K562 (cell line): Measurements from ENCODE around the gene PMPCB. TPM values are rescaled to one million over a fixed set of nuclear protein-coding genes. Genes with fewer than 3 reads are reported as not detected.
A peak's percentile ranks its signal among the peaks of the same experiment; 100 is the strongest.

Experiments
- CBFA2T2 ChIP-seq: fragments of 450-650 bp; conservative IDR thresholded peaks from 2 replicates; pipeline ENCODE4 v1.6.1; 2017; ENCODE audit warnings: mild to moderate bottlenecking
- CBX2 ChIP-seq: fragments of 200-600 bp; sonication (generic); IDR thresholded peaks from one replicate; pipeline ENCODE4 v1.6.1; 2012; ENCODE audit warnings: mild to moderate bottlenecking, low read length, inconsistent platforms; ENCODE audit not compliant: insufficient read depth, poor library complexity, severe bottlenecking
- CREM ChIP-seq: IDR thresholded peaks from 2 replicates; pipeline ENCODE4 v1.6.1; 2014; ENCODE audit warnings: antibody characterized with exemption, low read depth
- HDGF ChIP-seq: fragments of 450-650 bp; IDR thresholded peaks from 2 replicates; pipeline ENCODE4 v1.6.1; 2016
- PTRF ChIP-seq: fragments of 450-650 bp; IDR thresholded peaks from 2 replicates; pipeline ENCODE4 v1.6.1; 2016; ENCODE audit warnings: mild to moderate bottlenecking, missing genetic modification characterization, missing compliant biosample characterization
- SAP30 ChIP-seq: fragments of 200-600 bp; sonication (generic); IDR thresholded peaks from 2 replicates; pipeline ENCODE4 v1.6.1; 2012; ENCODE audit warnings: borderline replicate concordance, low read depth, mild to moderate bottlenecking, moderate library complexity, low read length, control low read depth, inconsistent platforms; ENCODE audit not compliant: insufficient read depth, poor library complexity, severe bottlenecking
- TAF1 ChIP-seq: IDR thresholded peaks from 2 replicates; pipeline ENCODE4 v1.6.1; 2011; ENCODE audit warnings: mild to moderate bottlenecking, low read length, moderate library complexity; ENCODE audit not compliant: insufficient read depth, control insufficient read depth, severe bottlenecking; ENCODE audit errors: extremely low read depth
- ZBED1 ChIP-seq: IDR thresholded peaks from 2 replicates; pipeline ENCODE4 v1.6.1; 2014
- ZNF165 ChIP-seq: fragments of 250-450 bp; sonication (Bioruptor Pico); IDR thresholded peaks from 2 replicates; pipeline ENCODE4 v1.4.0; 2020; ENCODE audit warnings: borderline replicate concordance
- polyA plus RNA-seq, 8 experiments: library from polyadenylated mRNA; depleted of rRNA in 4 of 8; stranded (reverse) in 5 of 8; unstranded in 3 of 8; fragments of >200 nt; fragmentation: Nextera tagmentation in 2 of 8; fragmentation: Illumina TruSeq in 1 of 8; extraction: Ambion mirVana in 2 of 8; extraction: Trizol in 1 of 8; gene quantifications; 2 replicates each; pipeline versions ENCODE4 v1.2.1 to v1.2.3, GENCODE V29; 2011 to 2014; ENCODE audit warnings: inconsistent platforms in 1 of 8, missing spikeins in 1 of 8
- total RNA-seq, 7 experiments: library from RNA; depleted of rRNA in 6 of 7; stranded (reverse); fragments of >200 nt in 6 of 7; fragmentation: Illumina TruSeq in 2 of 7; extraction: Trizol in 2 of 7; gene quantifications; 2 replicates each; pipeline versions ENCODE4 v1.2.1 to v1.2.3, GENCODE V29; 2011 to 2021; ENCODE audit warnings: low replicate concordance in 1 of 7
- TF ChIP-seq, protein P1 (sequence below): fragments of 250-450 bp; sonication (Bioruptor Pico); IDR thresholded peaks from 2 replicates; pipeline ENCODE4 v1.8.0; 2021; ENCODE audit warnings: moderate library complexity, mild to moderate bottlenecking, inconsistent platforms
- TF ChIP-seq, protein P2 (sequence below): fragments of 450-650 bp; IDR thresholded peaks from 2 replicates; pipeline ENCODE4 v1.6.1; 2016; ENCODE audit warnings: mild to moderate bottlenecking, moderate library complexity
- TF ChIP-seq, protein P3 (sequence below): IDR thresholded peaks from 2 replicates; pipeline ENCODE4 v1.6.1; 2014; ENCODE audit warnings: antibody characterized with exemption

PMPCB gene
- total and polyA plus RNA-seq, 9 of the 15 experiments (the other 6 are each of a cell fraction or from before 2014, with no cell fraction given): 61.2 to 209 (median 105) TPM

DNA sequence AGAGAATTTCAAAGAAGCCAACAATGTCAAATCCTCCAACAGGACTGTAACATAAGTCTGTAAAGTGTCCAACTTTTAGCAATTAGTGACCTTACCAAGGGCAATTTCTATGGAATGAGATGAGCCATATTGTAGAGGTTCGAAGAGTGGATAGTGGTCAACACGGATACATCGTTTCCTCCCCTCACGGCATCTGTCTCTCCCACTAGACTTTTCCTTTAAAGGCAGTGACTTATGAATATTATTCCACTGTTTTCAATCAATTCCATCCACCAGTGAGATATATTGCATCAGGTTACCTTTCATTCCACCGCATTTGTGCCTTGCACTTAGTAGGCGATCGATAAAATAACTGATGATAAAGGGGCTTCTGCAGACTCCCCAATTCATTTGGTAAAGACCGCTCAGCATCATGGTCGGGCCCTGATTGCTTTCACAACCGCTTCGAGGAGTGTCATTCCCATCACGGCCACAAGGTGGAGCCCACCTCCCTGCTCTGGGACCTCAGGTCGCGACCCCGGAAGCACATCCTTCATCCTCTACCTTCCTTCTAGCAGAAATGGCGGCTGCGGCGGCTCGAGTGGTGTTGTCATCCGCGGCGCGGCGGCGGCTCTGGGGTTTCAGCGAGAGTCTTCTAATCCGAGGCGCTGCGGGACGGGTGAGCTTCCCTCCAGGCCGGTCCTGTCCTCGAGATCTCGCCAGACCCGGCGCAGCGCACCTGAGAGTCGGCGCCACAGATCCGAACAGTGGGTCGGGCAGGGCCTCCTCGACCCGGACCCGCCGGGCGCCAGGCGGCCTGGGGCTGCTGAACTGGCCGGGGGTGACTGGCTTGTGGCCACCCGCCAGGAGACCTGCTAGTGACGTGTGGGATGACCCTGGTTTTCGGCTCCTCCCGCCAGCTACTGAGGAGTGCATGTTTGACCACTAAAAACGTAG lies at the start of gene PMPCB (continued):
- no peak for TF ChIP-seq CBX2
- TF ChIP-seq, protein P1, sequence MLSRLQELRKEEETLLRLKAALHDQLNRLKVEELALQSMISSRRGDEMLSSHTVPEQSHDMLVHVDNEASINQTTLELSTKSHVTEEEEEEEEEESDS (CRISPR knock-in tag): no peak
- no peak for TF ChIP-seq CBFA2T2
- TF ChIP-seq, protein P2, sequence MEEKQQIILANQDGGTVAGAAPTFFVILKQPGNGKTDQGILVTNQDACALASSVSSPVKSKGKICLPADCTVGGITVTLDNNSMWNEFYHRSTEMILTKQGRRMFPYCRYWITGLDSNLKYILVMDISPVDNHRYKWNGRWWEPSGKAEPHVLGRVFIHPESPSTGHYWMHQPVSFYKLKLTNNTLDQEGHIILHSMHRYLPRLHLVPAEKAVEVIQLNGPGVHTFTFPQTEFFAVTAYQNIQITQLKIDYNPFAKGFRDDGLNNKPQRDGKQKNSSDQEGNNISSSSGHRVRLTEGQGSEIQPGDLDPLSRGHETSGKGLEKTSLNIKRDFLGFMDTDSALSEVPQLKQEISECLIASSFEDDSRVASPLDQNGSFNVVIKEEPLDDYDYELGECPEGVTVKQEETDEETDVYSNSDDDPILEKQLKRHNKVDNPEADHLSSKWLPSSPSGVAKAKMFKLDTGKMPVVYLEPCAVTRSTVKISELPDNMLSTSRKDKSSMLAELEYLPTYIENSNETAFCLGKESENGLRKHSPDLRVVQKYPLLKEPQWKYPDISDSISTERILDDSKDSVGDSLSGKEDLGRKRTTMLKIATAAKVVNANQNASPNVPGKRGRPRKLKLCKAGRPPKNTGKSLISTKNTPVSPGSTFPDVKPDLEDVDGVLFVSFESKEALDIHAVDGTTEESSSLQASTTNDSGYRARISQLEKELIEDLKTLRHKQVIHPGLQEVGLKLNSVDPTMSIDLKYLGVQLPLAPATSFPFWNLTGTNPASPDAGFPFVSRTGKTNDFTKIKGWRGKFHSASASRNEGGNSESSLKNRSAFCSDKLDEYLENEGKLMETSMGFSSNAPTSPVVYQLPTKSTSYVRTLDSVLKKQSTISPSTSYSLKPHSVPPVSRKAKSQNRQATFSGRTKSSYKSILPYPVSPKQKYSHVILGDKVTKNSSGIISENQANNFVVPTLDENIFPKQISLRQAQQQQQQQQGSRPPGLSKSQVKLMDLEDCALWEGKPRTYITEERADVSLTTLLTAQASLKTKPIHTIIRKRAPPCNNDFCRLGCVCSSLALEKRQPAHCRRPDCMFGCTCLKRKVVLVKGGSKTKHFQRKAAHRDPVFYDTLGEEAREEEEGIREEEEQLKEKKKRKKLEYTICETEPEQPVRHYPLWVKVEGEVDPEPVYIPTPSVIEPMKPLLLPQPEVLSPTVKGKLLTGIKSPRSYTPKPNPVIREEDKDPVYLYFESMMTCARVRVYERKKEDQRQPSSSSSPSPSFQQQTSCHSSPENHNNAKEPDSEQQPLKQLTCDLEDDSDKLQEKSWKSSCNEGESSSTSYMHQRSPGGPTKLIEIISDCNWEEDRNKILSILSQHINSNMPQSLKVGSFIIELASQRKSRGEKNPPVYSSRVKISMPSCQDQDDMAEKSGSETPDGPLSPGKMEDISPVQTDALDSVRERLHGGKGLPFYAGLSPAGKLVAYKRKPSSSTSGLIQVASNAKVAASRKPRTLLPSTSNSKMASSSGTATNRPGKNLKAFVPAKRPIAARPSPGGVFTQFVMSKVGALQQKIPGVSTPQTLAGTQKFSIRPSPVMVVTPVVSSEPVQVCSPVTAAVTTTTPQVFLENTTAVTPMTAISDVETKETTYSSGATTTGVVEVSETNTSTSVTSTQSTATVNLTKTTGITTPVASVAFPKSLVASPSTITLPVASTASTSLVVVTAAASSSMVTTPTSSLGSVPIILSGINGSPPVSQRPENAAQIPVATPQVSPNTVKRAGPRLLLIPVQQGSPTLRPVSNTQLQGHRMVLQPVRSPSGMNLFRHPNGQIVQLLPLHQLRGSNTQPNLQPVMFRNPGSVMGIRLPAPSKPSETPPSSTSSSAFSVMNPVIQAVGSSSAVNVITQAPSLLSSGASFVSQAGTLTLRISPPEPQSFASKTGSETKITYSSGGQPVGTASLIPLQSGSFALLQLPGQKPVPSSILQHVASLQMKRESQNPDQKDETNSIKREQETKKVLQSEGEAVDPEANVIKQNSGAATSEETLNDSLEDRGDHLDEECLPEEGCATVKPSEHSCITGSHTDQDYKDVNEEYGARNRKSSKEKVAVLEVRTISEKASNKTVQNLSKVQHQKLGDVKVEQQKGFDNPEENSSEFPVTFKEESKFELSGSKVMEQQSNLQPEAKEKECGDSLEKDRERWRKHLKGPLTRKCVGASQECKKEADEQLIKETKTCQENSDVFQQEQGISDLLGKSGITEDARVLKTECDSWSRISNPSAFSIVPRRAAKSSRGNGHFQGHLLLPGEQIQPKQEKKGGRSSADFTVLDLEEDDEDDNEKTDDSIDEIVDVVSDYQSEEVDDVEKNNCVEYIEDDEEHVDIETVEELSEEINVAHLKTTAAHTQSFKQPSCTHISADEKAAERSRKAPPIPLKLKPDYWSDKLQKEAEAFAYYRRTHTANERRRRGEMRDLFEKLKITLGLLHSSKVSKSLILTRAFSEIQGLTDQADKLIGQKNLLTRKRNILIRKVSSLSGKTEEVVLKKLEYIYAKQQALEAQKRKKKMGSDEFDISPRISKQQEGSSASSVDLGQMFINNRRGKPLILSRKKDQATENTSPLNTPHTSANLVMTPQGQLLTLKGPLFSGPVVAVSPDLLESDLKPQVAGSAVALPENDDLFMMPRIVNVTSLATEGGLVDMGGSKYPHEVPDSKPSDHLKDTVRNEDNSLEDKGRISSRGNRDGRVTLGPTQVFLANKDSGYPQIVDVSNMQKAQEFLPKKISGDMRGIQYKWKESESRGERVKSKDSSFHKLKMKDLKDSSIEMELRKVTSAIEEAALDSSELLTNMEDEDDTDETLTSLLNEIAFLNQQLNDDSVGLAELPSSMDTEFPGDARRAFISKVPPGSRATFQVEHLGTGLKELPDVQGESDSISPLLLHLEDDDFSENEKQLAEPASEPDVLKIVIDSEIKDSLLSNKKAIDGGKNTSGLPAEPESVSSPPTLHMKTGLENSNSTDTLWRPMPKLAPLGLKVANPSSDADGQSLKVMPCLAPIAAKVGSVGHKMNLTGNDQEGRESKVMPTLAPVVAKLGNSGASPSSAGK: no peak
- peak; percentile 82 for TF ChIP-seq CREM
- TF ChIP-seq TAF1: peak; percentile 93
- peak; percentile 75 for TF ChIP-seq SAP30
- no peak for TF ChIP-seq HDGF
- TF ChIP-seq ZNF165 (CRISPR knock-in tag): peak; percentile 35; the same call in 1 of the 2 replicates
- TF ChIP-seq, protein P3, sequence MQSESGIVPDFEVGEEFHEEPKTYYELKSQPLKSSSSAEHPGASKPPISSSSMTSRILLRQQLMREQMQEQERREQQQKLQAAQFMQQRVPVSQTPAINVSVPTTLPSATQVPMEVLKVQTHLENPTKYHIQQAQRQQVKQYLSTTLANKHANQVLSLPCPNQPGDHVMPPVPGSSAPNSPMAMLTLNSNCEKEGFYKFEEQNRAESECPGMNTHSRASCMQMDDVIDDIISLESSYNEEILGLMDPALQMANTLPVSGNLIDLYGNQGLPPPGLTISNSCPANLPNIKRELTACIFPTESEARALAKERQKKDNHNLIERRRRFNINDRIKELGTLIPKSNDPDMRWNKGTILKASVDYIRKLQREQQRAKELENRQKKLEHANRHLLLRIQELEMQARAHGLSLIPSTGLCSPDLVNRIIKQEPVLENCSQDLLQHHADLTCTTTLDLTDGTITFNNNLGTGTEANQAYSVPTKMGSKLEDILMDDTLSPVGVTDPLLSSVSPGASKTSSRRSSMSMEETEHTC: 0 out of 2 replicates have a peak, but pooled peaks have one; percentile 9
- TF ChIP-seq PTRF (tag): no peak
- TF ChIP-seq ZBED1: no peak
